Left hindlimb (tissue), 1 donor: ENCODE data around the gene KBTBD8.

Experiments used
- DNase-seq: peaks from one replicate; pipeline ENCODE4 v3.0.0-alpha.2; 2018

KBTBD8 gene

DNA sequence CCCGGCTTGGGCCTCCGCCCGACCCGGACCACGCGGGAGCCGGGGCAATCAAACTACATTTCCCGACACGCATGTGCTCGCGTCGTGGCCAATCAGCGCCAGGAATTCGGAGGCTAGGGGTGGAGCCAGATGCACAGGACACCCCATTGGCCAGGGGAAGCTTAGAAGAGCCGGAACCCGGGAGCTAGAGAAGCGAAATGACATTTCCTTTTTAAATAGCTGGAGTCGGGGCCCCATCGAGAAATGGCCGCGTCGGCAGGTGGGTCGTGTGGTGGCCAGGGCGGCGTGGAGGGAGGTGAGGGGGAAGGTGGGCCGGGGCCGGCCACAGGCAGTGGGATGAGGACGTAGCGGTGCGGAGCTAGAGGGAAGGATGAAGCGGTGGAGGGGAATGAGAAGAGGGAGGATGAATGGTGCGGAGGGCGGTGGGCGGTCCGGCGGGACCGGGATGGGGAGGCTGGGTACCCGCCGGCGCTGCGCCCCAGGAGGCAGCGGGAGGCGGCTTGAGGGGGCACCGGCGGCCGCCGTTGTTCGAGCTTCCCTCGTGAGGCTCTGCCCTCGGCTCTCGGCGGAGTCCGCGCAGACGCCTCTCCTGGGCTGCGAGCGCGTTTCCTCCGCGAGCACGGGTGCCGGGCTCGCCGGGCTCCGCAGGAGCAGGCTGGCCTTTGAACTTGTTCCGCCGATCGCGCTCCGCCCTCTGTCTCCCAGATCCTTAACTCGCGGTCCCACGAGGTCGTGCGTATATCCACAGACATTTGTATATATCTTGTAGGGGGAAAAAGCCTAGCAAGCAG lies at the start of gene KBTBD8:
Gene KBTBD8, plus strand, starts transcription at position 195 of the 791 bp plus-strand sequence. Its CDS starts 49 bp downstream, at position 244.
- DNase-seq, result peak; percentile 99

DNA sequence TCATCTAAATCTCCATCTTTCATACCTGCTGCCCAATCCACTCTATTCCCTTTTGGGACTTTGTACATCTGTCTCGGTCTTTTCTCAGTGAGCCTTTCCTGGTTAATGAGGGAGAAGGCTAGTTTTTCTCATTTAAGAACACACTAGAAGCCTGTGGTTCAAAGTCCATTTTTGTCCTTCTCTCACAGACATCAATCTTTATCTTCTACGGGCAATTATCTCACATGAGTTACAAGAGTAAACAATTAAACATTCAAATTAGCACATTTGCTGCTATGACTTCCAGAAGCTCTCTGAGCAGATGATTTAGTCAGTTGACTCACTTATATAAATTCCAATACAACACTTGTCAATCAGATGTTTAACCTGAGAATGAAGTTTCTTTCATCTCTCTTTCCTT lies 49.3 kb upstream of the KBTBD8 start:
- DNase-seq, result no peak

DNA sequence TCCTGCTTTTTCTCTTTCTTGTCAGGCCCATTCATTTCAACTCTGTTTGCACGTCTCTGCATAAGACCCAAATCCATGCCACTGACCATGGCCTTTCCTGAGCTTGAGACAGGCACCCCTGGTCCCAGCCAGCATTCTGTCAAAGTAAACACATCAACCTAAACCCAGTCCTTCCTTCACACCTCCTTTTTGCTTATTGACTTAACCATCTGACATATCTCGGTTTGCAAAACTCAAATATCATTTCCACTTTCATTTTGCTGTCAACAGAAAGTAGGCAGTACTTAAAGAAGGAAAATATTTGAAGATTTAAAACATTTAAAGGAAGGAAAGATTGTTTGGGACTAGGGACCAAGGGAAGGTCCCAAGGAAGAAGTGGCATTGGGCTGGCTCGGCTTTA lies 48.2 kb upstream of the KBTBD8 start:
- no peak for DNase-seq

GRCh38 chr3:66952357-66952756 lies 45.8 kb upstream of the KBTBD8 start:
- DNase-seq, result no peak

DNA sequence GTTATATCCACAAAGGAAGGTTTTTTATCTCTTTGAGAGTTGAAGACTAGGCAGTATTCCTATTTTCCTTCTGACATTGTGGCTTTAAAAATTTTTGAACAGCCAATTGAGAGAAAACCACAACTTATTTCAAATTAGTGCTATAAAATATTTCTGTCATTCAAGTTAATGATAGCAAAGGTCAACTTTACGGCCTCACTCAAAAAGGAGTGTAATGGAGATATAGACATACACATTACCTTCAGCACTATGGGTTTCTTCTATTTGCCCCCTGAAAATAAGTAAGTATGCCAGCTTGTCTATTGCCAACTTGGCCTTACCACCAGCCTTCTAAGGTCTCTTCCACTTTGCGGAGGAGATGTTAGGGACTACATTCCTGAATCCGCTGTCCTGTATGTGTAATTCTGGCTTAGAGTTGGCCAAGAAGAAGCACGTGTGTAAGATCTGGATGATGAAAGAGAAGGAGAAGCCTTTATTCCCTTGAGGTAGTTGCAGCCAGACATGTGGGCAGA lies 44.1 kb upstream of the KBTBD8 start:
- no peak for DNase-seq

DNA sequence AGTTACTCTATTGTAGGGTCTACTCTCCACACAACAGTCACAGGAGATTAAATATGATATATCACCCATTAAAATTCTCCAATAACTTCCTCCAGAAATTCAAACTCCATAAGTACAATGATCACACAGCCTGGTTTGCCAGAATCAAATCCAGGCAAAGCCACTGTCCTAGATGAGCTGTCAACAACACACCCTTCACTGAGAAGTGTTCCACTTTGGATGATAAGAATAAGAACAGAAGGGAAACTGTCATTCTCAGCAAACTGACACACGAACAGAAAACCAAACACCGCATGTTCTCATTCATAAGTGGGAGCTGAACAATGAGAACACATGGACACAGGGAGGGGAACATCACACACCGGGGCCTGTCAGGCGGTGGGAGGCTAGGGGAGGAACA lies 41.4 kb upstream of the KBTBD8 start:
- no peak for DNase-seq

DNA sequence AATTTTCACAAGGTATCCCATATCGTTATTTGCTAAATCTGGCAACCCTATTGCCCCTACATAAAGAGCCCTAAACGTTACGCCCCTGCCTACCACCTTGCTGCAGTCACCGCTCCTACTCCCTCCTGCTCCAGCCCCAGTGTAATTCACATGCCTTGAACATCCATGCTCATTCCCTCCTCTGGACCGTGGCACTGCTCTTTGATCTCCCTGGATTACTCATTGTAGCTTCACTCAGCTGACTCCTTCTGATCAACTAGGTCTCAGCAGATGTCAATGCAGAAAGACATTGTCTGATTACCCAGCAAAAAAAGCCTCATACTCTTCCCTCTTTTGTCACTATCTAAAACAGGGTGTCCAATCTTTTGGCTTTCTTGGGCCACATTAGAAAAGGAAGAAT lies 40.7 kb upstream of the KBTBD8 start:
- DNase-seq, result no peak

- DNase-seq, result no peak
Observed at GRCh38 chr3:66958067-66958466, 40.0 kb upstream of the KBTBD8 start.

- no peak for DNase-seq
Observed at GRCh38 chr3:66962664-66963063, 35.4 kb upstream of the KBTBD8 start.

- DNase-seq, result no peak
Observed at GRCh38 chr3:66971245-66971644, 26.9 kb upstream of the KBTBD8 start.

- peak; percentile 83 for DNase-seq
Observed at GRCh38 chr3:66971891-66972551, 26.1 kb upstream of the KBTBD8 start.

- DNase-seq, result no peak
Observed at GRCh38 chr3:66980791-66981190, 17.3 kb upstream of the KBTBD8 start.

GRCh38 chr3:66983101-66983500 lies 15.0 kb upstream of the KBTBD8 start:
- DNase-seq, result no peak

GRCh38 chr3:66985336-66985920 lies 12.7 kb upstream of the KBTBD8 start:
- DNase-seq, result no peak

DNA sequence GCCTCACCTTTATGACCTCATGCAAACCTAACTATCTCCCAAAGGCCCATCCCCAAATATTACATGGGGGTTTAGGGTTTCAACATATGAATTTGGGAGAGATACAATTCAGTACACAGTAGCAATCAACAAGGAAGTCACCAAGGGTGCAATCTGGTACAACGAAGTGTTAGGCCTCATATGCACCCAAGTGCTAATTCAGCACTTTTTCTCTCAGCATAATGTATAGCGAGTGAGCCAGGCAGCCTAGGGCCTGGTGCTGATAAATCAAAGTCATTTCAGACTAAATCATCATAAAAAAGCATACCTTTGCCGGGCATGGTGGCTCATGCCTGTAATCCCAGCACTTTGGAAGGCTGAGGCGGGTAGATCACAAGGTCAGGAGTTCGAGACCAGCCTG lies 11.7 kb upstream of the KBTBD8 start:
- DNase-seq, result no peak

- no peak for DNase-seq
Observed at GRCh38 chr3:66989241-66989640, 8.9 kb upstream of the KBTBD8 start.

DNA sequence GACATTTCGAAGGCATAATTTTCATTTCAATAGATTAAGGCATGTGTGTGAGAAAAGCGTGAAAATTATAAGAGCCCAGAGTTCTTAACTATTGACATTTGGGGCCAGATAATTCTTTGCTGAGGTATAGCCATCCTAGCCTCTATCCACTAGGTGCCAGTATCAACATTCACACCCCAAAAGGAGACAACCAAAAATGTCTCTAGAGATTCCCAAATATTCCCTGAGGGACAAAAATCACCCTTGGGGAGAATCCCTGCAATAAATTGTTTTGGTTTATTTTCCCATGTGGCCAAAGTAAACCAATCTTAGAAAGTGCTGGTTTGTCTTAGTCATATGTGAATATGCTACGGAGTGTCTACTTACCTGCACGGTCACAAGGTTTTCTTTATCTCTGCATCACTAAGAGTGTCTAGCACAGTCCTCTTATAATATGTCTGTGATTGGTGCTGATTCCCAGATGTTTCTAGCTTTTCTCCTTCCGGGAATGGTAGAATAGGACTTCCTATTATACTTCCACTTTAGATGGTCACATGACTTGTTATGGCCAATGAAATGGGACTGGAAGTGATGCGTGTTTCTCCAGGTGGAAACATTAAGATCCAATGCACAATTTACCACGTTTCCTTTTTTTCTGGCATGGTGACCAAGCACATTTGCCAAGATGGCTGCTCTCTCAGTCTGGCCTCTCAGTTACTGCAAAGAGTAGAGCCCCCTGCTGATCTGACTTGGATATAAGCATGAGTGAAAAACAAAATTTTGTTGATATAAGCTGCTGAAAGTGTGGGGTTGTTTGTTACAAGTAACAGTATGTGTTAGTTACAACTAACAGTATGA lies 8.0 kb upstream of the KBTBD8 start:
- DNase-seq, result no peak

GRCh38 chr3:66991459-66991858 lies 6.6 kb upstream of the KBTBD8 start:
- no peak for DNase-seq

GRCh38 chr3:66993082-66993481 lies 5.0 kb upstream of the KBTBD8 start:
- DNase-seq, result no peak

GRCh38 chr3:66994588-66994987 lies 3.5 kb upstream of the KBTBD8 start:
- DNase-seq, result no peak

GRCh38 chr3:66996696-66997095 lies 1.4 kb upstream of the KBTBD8 start:
- DNase-seq, result no peak

DNA sequence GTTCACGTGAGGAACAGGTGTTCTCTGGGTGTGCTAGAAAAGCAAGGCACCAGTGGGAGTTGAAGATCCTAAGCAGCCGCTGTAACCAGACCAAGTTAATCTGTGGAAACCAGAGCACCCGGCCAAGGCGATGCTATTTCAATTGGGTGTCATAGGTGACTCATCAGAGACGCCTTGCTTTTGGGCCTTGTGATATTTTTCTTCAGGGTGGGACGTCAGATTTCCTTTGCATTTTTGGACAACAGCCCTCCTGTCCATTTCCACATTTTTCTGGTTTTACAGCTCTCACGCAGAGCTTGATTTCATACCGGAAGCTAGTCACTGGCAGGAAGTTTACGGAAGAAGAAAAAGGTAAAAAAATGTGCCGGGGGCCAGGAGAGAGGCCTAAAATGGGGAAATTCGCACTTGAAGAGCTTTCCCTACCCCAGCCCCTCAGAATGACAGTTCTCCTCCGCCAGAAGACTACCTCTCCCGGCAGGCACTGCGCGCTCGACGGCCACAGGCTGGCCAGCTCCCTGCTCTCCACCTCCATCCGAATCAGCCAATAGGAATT lies 471 bp upstream of the KBTBD8 start:
- DNase-seq, result no peak

DNA sequence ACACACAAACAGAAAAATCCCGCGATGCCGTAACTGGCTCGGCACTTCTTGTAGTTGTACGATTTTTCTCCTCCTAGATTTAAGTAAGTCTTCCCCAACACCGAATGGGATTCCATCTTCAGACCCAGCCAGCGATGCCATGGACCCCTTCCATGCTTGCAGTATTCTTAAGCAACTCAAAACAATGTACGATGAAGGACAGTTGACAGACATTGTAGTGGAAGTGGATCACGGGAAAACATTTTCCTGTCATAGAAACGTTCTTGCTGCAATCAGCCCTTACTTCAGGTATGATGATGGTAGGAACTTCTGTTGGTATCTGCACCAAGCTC lies 763 bp downstream of the KBTBD8 start:
- no peak for DNase-seq
